Mammary epithelial cell (primary cell): ENCODE results near the gene MEF2D.

ENCODE experiments used
- CTCF ChIP-seq, 2 donors: IDR thresholded peaks in 1 of 2; conservative IDR thresholded peaks in 1 of 2; 2 replicates each; pipeline ENCODE4 v1.5.1; 2011 to 2012; ENCODE audit warnings: inconsistent platforms in 2 of 2, low read length in 2 of 2, mild to moderate bottlenecking in 2 of 2, control low read depth in 1 of 2, low read depth in 1 of 2; ENCODE audit not compliant: insufficient read depth in 1 of 2; ENCODE audit errors: extremely low read depth in 1 of 2
- EZH2 ChIP-seq: IDR thresholded peaks from 2 replicates; pipeline ENCODE4 v1.6.1; 2012; ENCODE audit warnings: low read length, inconsistent platforms, borderline replicate concordance

- TF ChIP-seq CTCF (conservative IDR thresholded peaks at IDR 0.05 in 1 of 2, IDR thresholded peaks at IDR 0.05 in 1 of 2; ENCODE audit: extremely low read depth in 1 of 2, insufficient read depth in 1 of 2, low read depth in 1 of 2, low read length in 2 of 2) (no peak), EZH2 (no peak)
Observed at GRCh38 chr1:156464335-156464734, 36.2 kb downstream of the MEF2D start.
